A673 (cell line): ENCODE measurements around the gene CA5A.

Source experiments
- CTCF ChIP-seq: fragments of 300-800, 200-600 bp; sonication (generic); conservative IDR thresholded peaks from 2 replicates; pipeline ENCODE4 v1.5.1; 2017; ENCODE audit warnings: low read depth, mild to moderate bottlenecking, antibody characterized with exemption, low read length, moderate library complexity, mixed read lengths
- EZH2 ChIP-seq: fragments of 200-600 bp; sonication (generic); IDR thresholded peaks from 2 replicates; pipeline ENCODE4 v1.6.1; 2017; ENCODE audit warnings: borderline replicate concordance, low read depth, mild to moderate bottlenecking, mixed read lengths, antibody characterized with exemption, low read length; ENCODE audit not compliant: poor library complexity, severe bottlenecking

GRCh38 chr16:87982581-87983041 lies 46.3 kb upstream of the CA5A start:
- TF ChIP-seq CTCF = no peak
- TF ChIP-seq EZH2 = no peak
